Measurements from ENCODE around the gene USP6NL.

USP6NL gene

DNA sequence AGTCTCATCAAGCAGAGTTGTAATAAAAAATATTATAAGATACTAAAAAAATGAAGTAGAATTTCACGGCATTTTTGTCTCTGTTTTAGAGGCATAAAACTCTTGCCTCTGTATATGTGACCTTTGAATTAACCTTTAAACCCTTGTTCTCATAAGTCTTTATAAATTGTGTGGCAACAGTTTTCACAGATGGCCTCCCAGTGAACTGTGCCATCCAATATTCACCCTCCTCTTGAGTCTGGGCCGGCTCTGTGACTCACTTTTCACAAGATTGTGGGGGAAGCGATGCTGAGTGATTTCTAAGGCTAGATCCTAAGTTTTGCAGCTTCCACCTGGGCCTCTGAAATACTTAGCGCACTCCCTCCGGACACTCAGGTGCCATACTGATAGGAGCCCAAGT, 4.6 kb upstream of the USP6NL start:
- DNase-seq (ENCODE audit: low spot score) = no peak

DNA sequence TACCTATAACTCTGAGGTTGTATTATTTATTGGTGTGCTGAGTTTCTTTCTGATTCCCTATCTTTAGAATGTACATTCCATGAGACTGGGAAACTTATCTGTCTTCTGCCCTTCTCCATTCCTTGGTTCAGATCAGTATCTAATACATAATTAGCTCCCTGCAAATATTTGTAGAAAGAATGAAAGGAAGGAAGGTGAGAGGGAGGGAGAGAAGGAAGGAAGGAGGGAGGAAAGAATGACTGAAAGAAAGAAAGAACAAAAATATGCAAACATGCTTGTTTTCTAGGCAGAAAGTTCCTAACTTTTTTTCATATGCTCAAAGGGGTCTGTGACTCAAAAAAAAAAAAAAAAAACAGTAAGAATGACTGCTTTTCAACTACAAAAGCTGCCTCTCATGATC, 3.9 kb upstream of the USP6NL start:
- no peak for DNase-seq (ENCODE audit: low spot score)

- DNase-seq (ENCODE audit: low spot score) = no peak
Observed at GRCh38 chr10:11612021-11613001, 861 bp upstream of the USP6NL start.

GRCh38 chr10:11610826-11611247, 613 bp downstream of the USP6NL start:
- DNase-seq (ENCODE audit: low spot score) = no peak

DNA sequence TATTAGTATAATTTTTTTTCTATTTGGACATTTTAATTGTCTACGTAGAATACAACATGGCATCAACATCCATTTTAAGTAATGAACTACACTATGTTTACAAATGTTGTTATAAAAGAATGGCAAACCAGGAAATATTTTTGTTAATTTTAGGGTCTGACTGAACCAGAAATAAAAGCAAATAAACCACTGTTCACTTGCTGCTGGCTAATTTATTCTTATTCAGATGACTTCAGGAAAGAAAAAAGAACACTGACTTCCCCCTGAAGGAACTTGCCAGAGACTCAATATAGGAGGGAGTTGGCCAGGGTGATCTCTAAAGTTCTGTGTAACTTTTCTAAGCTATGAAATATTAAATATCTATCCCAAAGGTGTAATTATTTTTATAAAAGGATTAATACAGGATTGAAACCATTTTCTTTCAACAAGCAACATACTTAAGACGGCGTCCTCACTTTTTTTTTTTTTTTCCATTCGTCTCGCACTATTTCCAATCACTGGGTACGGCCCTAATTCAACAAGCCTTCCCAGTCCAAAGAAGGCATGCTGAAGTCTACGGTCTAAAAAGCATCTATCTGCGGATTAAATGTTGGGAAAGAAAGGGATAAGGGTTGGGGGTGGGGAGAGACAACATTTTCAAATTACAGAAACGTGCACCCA, 1.2 kb downstream of the USP6NL start:
- peak; percentile 26 for DNase-seq (ENCODE audit: low spot score)

GRCh38 chr10:11609492-11610093, 1.9 kb downstream of the USP6NL start:
- no peak for DNase-seq (ENCODE audit: low spot score)

- no peak for DNase-seq (ENCODE audit: low spot score)
Observed at GRCh38 chr10:11609052-11609451, 2.4 kb downstream of the USP6NL start.

DNA sequence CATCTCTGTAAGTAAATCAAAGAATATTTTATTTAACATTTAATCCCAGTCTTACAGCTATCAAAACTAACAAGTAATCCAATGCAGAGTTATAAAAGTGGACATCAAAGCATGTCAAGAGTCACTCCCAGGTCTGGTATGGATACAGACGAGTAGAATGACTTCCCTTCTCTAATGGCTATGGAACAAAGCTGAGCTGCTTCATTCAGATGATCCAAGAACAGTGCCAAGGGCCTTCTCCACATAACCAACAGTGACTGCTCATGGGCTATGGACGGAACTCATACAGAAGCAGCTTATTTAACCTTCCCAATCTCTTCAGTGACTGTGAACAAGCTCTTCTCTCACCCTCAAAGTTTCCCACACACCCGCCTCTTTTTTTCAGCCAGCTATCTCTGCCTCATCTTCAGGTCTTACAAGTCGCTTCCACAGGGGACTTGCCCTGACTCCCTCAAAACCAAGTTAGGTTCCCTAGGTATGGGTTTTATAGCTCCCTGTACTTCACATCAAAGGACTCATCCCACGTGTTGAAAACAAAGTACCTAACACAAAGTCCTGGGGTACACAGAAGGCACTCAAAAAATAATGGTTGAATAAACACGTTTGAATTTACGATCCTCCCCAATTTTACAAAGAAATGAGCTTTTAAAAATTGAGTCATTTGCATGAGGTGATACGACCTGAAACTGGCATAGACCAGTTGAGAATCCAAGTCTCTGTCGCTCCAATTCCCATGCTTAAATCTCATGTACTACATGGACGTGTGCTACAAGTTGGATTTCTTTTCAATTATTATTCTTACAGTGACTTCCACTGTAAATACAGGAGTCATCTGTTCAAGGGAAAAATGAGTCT, 3.1 kb downstream of the USP6NL start:
- no peak for DNase-seq (ENCODE audit: low spot score)

DNA sequence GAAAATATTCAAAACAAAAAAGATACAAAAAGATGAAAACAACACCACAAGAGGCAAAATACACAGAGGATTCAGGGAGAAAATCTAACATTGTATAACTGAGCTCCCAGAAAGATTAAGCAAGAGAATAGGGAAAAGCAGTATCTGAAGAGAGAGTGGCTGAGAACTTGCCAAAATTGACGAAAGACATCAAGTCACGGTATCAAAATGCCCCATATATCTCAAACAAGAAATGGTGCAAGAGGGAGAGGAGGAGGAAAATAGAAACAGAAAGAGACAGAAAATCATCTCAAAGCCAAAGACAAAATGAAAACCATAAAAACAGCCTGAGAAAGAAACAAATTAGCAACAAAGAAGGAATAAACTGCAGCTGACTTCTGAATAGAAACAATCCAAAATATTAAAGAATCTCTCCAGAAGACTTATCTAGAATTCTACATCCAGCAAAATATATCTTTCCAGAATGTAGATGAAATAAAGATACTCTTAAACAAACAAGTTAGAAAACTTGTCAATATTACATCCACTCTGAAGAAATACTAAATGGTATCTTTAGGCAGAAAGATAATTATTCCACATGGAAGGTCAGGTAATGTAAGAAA, 5.5 kb downstream of the USP6NL start:
- DNase-seq (ENCODE audit: low spot score) = no peak

- DNase-seq (ENCODE audit: low spot score) = no peak
Observed at GRCh38 chr10:11604865-11605650, 6.4 kb downstream of the USP6NL start.

GRCh38 chr10:11603741-11604140, 7.7 kb downstream of the USP6NL start:
- DNase-seq (ENCODE audit: low spot score) = no peak

DNA sequence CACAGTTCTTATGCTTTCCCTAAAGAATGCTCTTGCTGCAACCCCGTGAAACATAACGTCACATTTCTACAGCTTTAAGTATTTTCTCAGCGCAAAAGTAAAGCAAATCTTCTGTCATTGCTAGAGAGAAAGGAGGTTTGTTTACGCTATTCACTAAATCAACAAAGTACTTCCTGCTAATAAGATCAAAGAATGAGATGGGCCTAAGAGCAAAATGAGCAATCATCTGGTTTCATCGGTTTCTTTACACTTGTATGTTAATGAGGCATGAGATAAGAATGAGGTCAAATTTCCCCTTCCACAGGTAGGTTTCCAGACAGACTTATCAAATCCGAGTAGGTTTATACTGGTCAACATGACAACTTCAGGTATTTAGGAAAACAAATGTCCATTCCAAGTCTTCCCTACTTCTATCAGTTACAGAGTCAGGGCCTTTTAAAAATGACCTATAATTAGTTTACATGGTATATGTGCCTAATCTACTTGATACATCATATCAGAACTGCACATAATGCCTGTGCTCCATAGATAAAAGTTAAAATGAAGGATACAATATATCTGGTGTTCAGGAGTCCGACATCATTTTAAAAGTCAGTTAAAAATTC, 8.4 kb downstream of the USP6NL start:
- no peak for DNase-seq (ENCODE audit: low spot score)

DNA sequence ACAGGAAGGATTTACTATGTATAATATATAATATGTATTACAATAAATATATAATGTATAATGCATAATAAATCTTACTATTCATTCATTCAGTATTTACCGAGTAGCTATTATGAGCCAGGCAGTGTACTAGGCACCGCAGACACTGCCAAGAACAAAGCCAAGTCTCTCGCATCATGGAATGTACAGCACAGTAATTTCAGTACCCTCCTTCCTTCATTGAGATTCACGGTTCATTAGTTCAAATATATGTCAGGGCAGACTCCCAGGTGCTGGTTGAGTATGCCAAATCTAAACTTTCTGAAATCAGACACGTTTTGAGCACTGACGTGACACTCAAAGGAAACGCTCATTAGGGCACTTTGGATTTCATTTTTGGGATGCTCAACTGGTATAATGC, 9.1 kb downstream of the USP6NL start:
- no peak for DNase-seq (ENCODE audit: low spot score)

- no peak for DNase-seq (ENCODE audit: low spot score)
Observed at GRCh38 chr10:11601670-11602069, 9.8 kb downstream of the USP6NL start.

GRCh38 chr10:11600280-11600679, 11.2 kb downstream of the USP6NL start:
- no peak for DNase-seq (ENCODE audit: low spot score)

DNA sequence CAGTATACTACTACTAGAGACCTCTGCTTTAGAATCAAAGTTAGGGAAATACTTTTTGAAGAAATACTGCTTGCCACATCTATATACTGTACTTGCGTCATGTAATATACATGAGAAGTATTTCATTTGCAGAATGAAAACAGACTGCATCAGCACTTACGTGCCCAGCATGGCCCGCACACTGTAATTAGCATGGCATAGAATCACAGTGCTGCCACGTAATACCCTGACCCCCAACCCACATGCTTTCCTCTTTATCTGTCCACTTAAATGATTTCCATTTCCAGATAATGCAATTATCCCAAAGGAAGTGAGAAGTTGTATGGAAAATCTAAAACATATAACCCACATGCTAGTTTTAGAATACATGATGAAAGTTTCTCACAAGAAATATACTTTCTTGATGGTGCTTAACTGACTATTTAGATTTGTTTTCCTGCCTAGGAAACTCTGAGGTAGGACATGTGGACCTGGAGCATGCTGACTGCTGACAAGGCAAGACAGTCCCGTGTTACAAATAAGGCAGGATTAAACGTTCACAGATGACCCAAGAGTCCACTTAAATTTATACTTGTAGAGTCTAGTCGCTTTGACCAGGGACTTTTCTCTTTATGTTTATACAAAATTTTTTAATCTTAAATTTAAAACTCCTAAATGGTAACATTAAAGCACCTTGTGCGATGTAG, 12.6 kb downstream of the USP6NL start:
- no peak for DNase-seq (ENCODE audit: low spot score)

- DNase-seq (ENCODE audit: low spot score) = no peak
Observed at GRCh38 chr10:11597470-11597869, 14.0 kb downstream of the USP6NL start.

GRCh38 chr10:11595395-11595692, 16.1 kb downstream of the USP6NL start:
- no peak for DNase-seq (ENCODE audit: low spot score)

GRCh38 chr10:11594589-11595394, 16.7 kb downstream of the USP6NL start:
- DNase-seq (ENCODE audit: low spot score) = no peak
